H9 (cell line): ENCODE data around the gene AJAP1. TPM values are rescaled to one million over a fixed set of nuclear protein-coding genes. Genes with fewer than 3 reads are reported as not detected.

Source experiments
- DNase-seq: peaks from one replicate; pipeline ENCODE4 v3.0.0-alpha.2; 2017
- H2AFZ ChIP-seq: one replicate; pipeline ENCODE4 v1.6.1; 2013; ENCODE audit warnings: mild to moderate bottlenecking, low read length, control low read depth, moderate library complexity
- H2AK5ac ChIP-seq: 2 replicates; pipeline ENCODE4 v1.6.1; 2013; ENCODE audit warnings: low read length, control low read depth, mixed read lengths; ENCODE audit not compliant: insufficient read length
- H2BK120ac ChIP-seq: one replicate; pipeline ENCODE4 v1.6.1; 2013; ENCODE audit warnings: low read depth, mild to moderate bottlenecking, low read length, control low read depth, inconsistent platforms; ENCODE audit not compliant: poor library complexity, severe bottlenecking
- H2BK12ac ChIP-seq: 2 replicates; pipeline ENCODE4 v1.6.1; 2013; ENCODE audit warnings: low read length, control low read depth, mixed read lengths, low read depth; ENCODE audit not compliant: insufficient read length
- H2BK15ac ChIP-seq: 2 replicates; pipeline ENCODE4 v1.6.1; 2013; ENCODE audit warnings: low read depth, low read length, control low read depth
- H2BK20ac ChIP-seq: one replicate; pipeline ENCODE4 v1.6.1; 2013; ENCODE audit warnings: low read depth, mild to moderate bottlenecking, low read length, control low read depth, inconsistent platforms; ENCODE audit not compliant: poor library complexity, severe bottlenecking
- H2BK5ac ChIP-seq: 2 replicates; pipeline ENCODE4 v1.6.1; 2013; ENCODE audit warnings: low read length, control low read depth, mixed read lengths; ENCODE audit not compliant: insufficient read length
- H3K14ac ChIP-seq: 2 replicates; pipeline ENCODE4 v1.6.1; 2013; ENCODE audit warnings: low read length, control low read depth; ENCODE audit not compliant: insufficient read depth
- H3K18ac ChIP-seq: 2 replicates; pipeline ENCODE4 v1.6.1; 2013; ENCODE audit warnings: low read depth, mild to moderate bottlenecking, mixed read lengths, low read length, control low read depth; ENCODE audit not compliant: insufficient read length
- H3K23ac ChIP-seq: 2 replicates; pipeline ENCODE4 v1.6.1; 2013; ENCODE audit warnings: low read length, control low read depth, mixed read lengths, low read depth; ENCODE audit not compliant: insufficient read length
- H3K23me2 ChIP-seq: 2 replicates; pipeline ENCODE4 v1.6.1; 2013; ENCODE audit warnings: low read depth, mild to moderate bottlenecking, mixed read lengths, low read length, control low read depth; ENCODE audit not compliant: insufficient read length, poor library complexity, severe bottlenecking
- H3K27ac ChIP-seq: 2 replicates; pipeline ENCODE4 v1.5.1; 2013; ENCODE audit warnings: low read length, control low read depth, mixed read lengths, low read depth; ENCODE audit not compliant: insufficient read length
- H3K27me3 ChIP-seq: 2 replicates; pipeline ENCODE4 v1.6.1; 2013; ENCODE audit warnings: low read length, control low read depth, inconsistent platforms; ENCODE audit not compliant: insufficient read depth
- H3K4ac ChIP-seq: 2 replicates; pipeline ENCODE4 v1.6.1; 2013; ENCODE audit warnings: low read depth, mild to moderate bottlenecking, control low read depth, inconsistent platforms, low read length, moderate library complexity
- H3K4me1 ChIP-seq: 2 replicates; pipeline ENCODE4 v1.6.1; 2013; ENCODE audit warnings: low read length, control low read depth, inconsistent platforms; ENCODE audit not compliant: insufficient read depth
- H3K4me2 ChIP-seq: 2 replicates; pipeline ENCODE4 v1.6.1; 2013; ENCODE audit warnings: low read length, control low read depth, mixed read lengths; ENCODE audit not compliant: insufficient read length, insufficient read depth
- H3K56ac ChIP-seq: 2 replicates; pipeline ENCODE4 v1.6.1; 2013; ENCODE audit warnings: low read depth, mild to moderate bottlenecking, mixed read lengths, low read length, control low read depth; ENCODE audit not compliant: insufficient read length
- H3K79me1 ChIP-seq: 2 replicates; pipeline ENCODE4 v1.6.1; 2013; ENCODE audit warnings: low read depth, mild to moderate bottlenecking, moderate library complexity, low read length, control low read depth, inconsistent platforms; ENCODE audit not compliant: insufficient read depth, poor library complexity, severe bottlenecking
- H3K79me2 ChIP-seq: 2 replicates; pipeline ENCODE4 v1.6.1; 2013; ENCODE audit warnings: low read length, control low read depth, inconsistent platforms; ENCODE audit not compliant: insufficient read depth
- H3K9ac ChIP-seq: 2 replicates; pipeline ENCODE4 v1.6.1; 2013; ENCODE audit warnings: low read length, control low read depth, mixed read lengths; ENCODE audit not compliant: insufficient read length; ENCODE audit errors: extremely low read depth
- H3K9me3 ChIP-seq: one replicate; pipeline ENCODE4 v1.6.1; 2013; ENCODE audit warnings: low read depth, low read length, inconsistent platforms; ENCODE audit not compliant: control insufficient read depth
- H3T11ph ChIP-seq: one replicate; pipeline ENCODE4 v1.6.1; 2013; ENCODE audit warnings: mild to moderate bottlenecking, low read length, control low read depth, inconsistent platforms
- H4K20me1 ChIP-seq: one replicate; pipeline ENCODE4 v1.6.1; 2013; ENCODE audit not compliant: control insufficient read depth, insufficient read length, insufficient read depth
- H4K5ac ChIP-seq: 2 replicates; pipeline ENCODE4 v1.6.1; 2013; ENCODE audit warnings: low read depth, mild to moderate bottlenecking, mixed read lengths, low read length, control low read depth; ENCODE audit not compliant: insufficient read length
- H4K8ac ChIP-seq: replicated peaks from 2 replicates; pipeline ENCODE4 v1.6.1; 2013; ENCODE audit warnings: low read length, control low read depth, mixed read lengths, low read depth; ENCODE audit not compliant: insufficient read length
- H4K91ac ChIP-seq: 2 replicates; pipeline ENCODE4 v1.6.1; 2013; ENCODE audit warnings: low read depth, mild to moderate bottlenecking, moderate library complexity, mixed read lengths, low read length, control low read depth; ENCODE audit not compliant: insufficient read length
- H3K27ac Mint-ChIP-seq, 3 experiments: 2 replicates in 2 of 3; 3 replicates in 1 of 3; pipeline ENCODE4 v1.8.0; 2020 to 2021; ENCODE audit warnings: mixed read lengths in 3 of 3, mild to moderate bottlenecking in 1 of 3, moderate library complexity in 1 of 3
- H3K27me3 Mint-ChIP-seq: 2 replicates; pipeline ENCODE4 v1.8.0; 2021; ENCODE audit warnings: low read depth, mild to moderate bottlenecking, moderate library complexity, mixed read lengths
- H3K36me3 Mint-ChIP-seq, 3 experiments: 2 replicates in 2 of 3; 3 replicates in 1 of 3; pipeline ENCODE4 v1.8.0; 2020 to 2021; ENCODE audit warnings: low read depth in 3 of 3, mixed read lengths in 3 of 3; ENCODE audit not compliant: insufficient read depth in 1 of 3
- H3K4me1 Mint-ChIP-seq, 2 experiments: 2 replicates each; pipeline ENCODE4 v1.8.0; 2020; ENCODE audit warnings: mixed read lengths in 2 of 2
- H3K4me3 Mint-ChIP-seq, 2 experiments: 2 replicates in 1 of 2; 3 replicates in 1 of 2; pipeline ENCODE4 v1.8.0; 2020 to 2021; ENCODE audit warnings: mild to moderate bottlenecking in 2 of 2, mixed read lengths in 2 of 2, moderate library complexity in 1 of 2
- H3K9me3 Mint-ChIP-seq, 2 experiments: 2 replicates in 1 of 2; 3 replicates in 1 of 2; pipeline ENCODE4 v1.8.0; 2020; ENCODE audit warnings: mild to moderate bottlenecking in 2 of 2, mixed read lengths in 2 of 2, moderate library complexity in 1 of 2
- WGBS: extraction: QIAGEN DNeasy Blood & Tissue Kit; methylation state at CpG from one replicate; pipeline ENCODE4 v1.1.7; 2013; ENCODE audit warnings: missing lambda C conversion rate, low lambda C conversion rate, mixed read lengths; ENCODE audit not compliant: insufficient read length; ENCODE audit errors: extremely low coverage; 5-methylcytosine and 5-hydroxymethylcytosine counted together
- total RNA-seq: library from RNA; stranded (reverse); gene quantifications from 2 replicates; pipeline ENCODE4 v1.2.1, GENCODE V29; 2021
- TF ChIP-seq, protein P1 (sequence below): fragments of 200-600 bp; sonication (generic); conservative IDR thresholded peaks from 3 replicates; pipeline ENCODE4 v1.8.0; 2021; ENCODE audit warnings: antibody characterized with exemption, mild to moderate bottlenecking

Gene AJAP1
- total RNA-seq, 1 experiment from 2014 or later, result 8.6 TPM

DNA sequence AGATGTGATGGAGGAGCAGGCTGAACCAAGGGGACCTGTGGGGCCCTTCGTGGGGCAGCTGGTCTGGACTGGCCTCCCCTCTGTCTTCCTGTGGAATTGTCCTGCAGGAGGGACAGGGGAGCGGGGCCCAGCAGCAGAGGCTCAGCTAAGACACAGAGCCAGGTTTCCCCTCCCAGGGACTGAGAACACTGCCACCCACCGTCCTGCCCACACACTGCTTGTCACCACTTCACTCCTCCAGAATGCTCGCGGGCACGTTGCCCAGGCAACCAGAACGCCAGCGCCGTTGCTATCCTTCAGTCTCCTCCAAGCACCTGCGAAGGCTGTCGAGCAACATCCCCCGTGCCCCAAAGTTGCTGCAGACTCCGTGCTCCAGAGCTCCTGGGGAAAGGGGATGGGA is 46.4 kb downstream of the AJAP1 start:
- no peaks in the 10 kb centered on the region; a peak in 2 of 7 replicates for H3K36me3 Mint-ChIP-seq
- TF ChIP-seq, protein P1, sequence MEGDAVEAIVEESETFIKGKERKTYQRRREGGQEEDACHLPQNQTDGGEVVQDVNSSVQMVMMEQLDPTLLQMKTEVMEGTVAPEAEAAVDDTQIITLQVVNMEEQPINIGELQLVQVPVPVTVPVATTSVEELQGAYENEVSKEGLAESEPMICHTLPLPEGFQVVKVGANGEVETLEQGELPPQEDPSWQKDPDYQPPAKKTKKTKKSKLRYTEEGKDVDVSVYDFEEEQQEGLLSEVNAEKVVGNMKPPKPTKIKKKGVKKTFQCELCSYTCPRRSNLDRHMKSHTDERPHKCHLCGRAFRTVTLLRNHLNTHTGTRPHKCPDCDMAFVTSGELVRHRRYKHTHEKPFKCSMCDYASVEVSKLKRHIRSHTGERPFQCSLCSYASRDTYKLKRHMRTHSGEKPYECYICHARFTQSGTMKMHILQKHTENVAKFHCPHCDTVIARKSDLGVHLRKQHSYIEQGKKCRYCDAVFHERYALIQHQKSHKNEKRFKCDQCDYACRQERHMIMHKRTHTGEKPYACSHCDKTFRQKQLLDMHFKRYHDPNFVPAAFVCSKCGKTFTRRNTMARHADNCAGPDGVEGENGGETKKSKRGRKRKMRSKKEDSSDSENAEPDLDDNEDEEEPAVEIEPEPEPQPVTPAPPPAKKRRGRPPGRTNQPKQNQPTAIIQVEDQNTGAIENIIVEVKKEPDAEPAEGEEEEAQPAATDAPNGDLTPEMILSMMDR, result no peak
- Histone ChIP-seq H2BK20ac (no peak overlapping the region), H4K20me1 (no peaks in the 10 kb centered on the region), H2BK15ac (no peak overlapping the region), H2BK12ac (no peak overlapping the region), H3K4ac (no peak overlapping the region), H3K79me1 (no peaks in the 10 kb centered on the region), H3K14ac (no peak overlapping the region), H2BK5ac (no peak overlapping the region), H4K8ac (no peak overlapping the region), H3K23ac (no peak overlapping the region), H2AFZ (no peak overlapping the region), H3K9me3 (no peaks in the 10 kb centered on the region), H3K27ac (no peak overlapping the region), H3K9ac (no peak overlapping the region), H3T11ph (no peak overlapping the region), H3K4me2 (no peak overlapping the region), H3K23me2 (no peaks in the 10 kb centered on the region), H4K91ac (no peak overlapping the region), H4K5ac (no peak overlapping the region), H2AK5ac (no peak overlapping the region), H3K4me1 (no peaks in the 10 kb centered on the region), H3K56ac (no peak overlapping the region), H3K18ac (no peak overlapping the region), H2BK120ac (no peak overlapping the region), H3K27me3 (no peaks in the 10 kb centered on the region), H3K79me2 (no peaks in the 10 kb centered on the region)
- H3K27me3 Mint-ChIP-seq, result peaks cover 8% of the 10 kb centered on the region
- H3K4me1 Mint-ChIP-seq, result peaks cover 17 to 27% of the 10 kb centered on the region in 2 experiments
- 0 out of 7 replicates have a peak overlapping the region, but pooled peaks of 1 of the 3 experiments have one; percentile 63 for H3K27ac Mint-ChIP-seq
- H3K4me3 Mint-ChIP-seq, result no peak overlapping the region
- no CpG with 5 or more reads among the region's 13 CpGs for WGBS
- DNase-seq, result no peak
- H3K9me3 Mint-ChIP-seq, result no peaks in the 10 kb centered on the region
